ENCODE measurements around the gene OR6C4. TPM values are rescaled to one million over a fixed set of nuclear protein-coding genes. Genes with fewer than 3 reads are reported as not detected.
"Not testable (repeated sequence)": the region's sequence is repeated elsewhere in the genome, so short reads cannot be mapped to it uniquely, and the experiment has no call there.

OR6C4 gene
- total RNA-seq, 2 experiments from 2014 or later, result not detected

DNA sequence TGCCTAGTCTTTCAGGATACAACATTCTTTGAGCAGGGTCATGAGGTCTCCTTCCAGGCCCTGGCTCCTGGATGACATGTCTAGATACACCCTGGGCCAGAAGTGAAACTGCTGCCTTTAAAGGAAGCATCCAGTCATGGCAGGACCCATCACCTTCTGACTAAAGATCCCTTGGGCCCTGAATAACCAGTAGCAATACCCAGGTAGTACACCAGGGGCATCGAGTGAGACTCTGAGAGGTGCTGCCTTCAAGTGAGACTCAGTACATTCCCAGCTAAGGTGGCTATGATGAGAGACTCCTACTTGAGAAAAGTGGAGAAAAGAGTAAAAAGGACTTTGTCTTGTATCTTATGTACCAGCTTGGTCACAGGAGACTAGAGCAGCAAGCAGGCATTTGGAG lies 33.7 kb upstream of the OR6C4 start:
- Histone ChIP-seq H3K4me3 (ENCODE audit: low read depth, low read length, poor library complexity, severe bottlenecking) (no peak overlapping the region), H3K9me3 (ENCODE audit: low read length) (no peaks in the 10 kb centered on the region), H3K36me3 (ENCODE audit: insufficient read depth, low read length) (no peaks in the 10 kb centered on the region), H3K4me1 (ENCODE audit: insufficient read depth, low read length, poor library complexity, severe bottlenecking) (no peaks in the 10 kb centered on the region), H3K4me2 (ENCODE audit: low read length) (no peak overlapping the region), H3K79me2 (ENCODE audit: insufficient read depth, low read depth, low read length) (no peaks in the 10 kb centered on the region), H3K9me2 (ENCODE audit: insufficient read depth, low read length) (no peaks in the 10 kb centered on the region), H2AFZ (ENCODE audit: low read length) (no peak overlapping the region), H3K27ac (ENCODE audit: low read depth, low read length, poor library complexity, severe bottlenecking) (no peak overlapping the region), H4K20me1 (ENCODE audit: insufficient read depth, low read length) (no peaks in the 10 kb centered on the region)
- no peak for TF ChIP-seq EZH2phosphoT487 (IDR thresholded peaks at IDR 0.05; ENCODE audit: borderline replicate concordance, low read depth, low read length)
- TF ChIP-seq, protein P1, sequence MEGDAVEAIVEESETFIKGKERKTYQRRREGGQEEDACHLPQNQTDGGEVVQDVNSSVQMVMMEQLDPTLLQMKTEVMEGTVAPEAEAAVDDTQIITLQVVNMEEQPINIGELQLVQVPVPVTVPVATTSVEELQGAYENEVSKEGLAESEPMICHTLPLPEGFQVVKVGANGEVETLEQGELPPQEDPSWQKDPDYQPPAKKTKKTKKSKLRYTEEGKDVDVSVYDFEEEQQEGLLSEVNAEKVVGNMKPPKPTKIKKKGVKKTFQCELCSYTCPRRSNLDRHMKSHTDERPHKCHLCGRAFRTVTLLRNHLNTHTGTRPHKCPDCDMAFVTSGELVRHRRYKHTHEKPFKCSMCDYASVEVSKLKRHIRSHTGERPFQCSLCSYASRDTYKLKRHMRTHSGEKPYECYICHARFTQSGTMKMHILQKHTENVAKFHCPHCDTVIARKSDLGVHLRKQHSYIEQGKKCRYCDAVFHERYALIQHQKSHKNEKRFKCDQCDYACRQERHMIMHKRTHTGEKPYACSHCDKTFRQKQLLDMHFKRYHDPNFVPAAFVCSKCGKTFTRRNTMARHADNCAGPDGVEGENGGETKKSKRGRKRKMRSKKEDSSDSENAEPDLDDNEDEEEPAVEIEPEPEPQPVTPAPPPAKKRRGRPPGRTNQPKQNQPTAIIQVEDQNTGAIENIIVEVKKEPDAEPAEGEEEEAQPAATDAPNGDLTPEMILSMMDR (conservative IDR thresholded peaks at IDR 0.05; ENCODE audit: low read length), result peak; percentile 39; the same call in 1 of the 2 replicates
- ChIA-PET CTCF (ENCODE audit: unreplicated experiment) (no interaction called here), POLR2A (no interaction called here)
- intact Hi-C loops (cut with micrococcal nuclease; ENCODE audit: unreplicated experiment), result no loop called here
- peak; percentile 9 for DNase-seq (ENCODE audit: low spot score)
- no TSS peak for BruUV-seq (replicated peaks)

DNA sequence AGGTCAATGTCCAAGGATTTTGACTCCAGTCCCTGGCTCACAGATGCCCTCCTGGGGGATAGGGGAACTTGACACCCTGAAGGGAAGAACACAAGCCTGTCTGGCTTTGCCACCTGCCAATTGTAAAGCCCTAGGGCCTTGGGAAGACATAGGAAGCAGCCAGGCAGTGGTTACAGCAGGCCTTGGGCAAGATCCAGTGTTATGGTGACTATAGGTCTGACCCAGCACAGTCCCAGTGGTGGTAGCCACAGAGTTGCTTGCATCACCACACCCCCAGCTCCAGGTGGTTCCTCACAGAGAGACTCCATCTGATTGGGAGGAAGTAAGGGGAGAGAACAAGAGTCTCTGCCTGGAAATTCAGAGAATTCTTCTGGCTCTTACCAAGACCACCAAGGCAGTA lies 33.0 kb upstream of the OR6C4 start:
- H2AFZ ChIP-seq (ENCODE audit: low read length), result no peak overlapping the region
- H3K36me3 ChIP-seq (ENCODE audit: insufficient read depth, low read length), result no peaks in the 10 kb centered on the region
- H3K79me2 ChIP-seq (ENCODE audit: insufficient read depth, low read depth, low read length), result no peaks in the 10 kb centered on the region
- H3K9me3 ChIP-seq (ENCODE audit: low read length), result no peaks in the 10 kb centered on the region
- intact Hi-C loops (cut with micrococcal nuclease; ENCODE audit: unreplicated experiment), result no loop called here
- no peak for TF ChIP-seq EZH2phosphoT487 (IDR thresholded peaks at IDR 0.05; ENCODE audit: borderline replicate concordance, low read depth, low read length)
- TF ChIP-seq, protein P1 (conservative IDR thresholded peaks at IDR 0.05; ENCODE audit: low read length), result no peak
- no peaks in the 10 kb centered on the region for H3K9me2 ChIP-seq (ENCODE audit: insufficient read depth, low read length)
- ChIA-PET CTCF (ENCODE audit: unreplicated experiment) (no interaction called here), POLR2A (no interaction called here)
- DNase-seq (ENCODE audit: low spot score), result no peak
- no peaks in the 10 kb centered on the region for H4K20me1 ChIP-seq (ENCODE audit: insufficient read depth, low read length)
- no peak overlapping the region for H3K4me3 ChIP-seq (ENCODE audit: low read depth, low read length, poor library complexity, severe bottlenecking)
- no peak overlapping the region for H3K27ac ChIP-seq (ENCODE audit: low read depth, low read length, poor library complexity, severe bottlenecking)
- no TSS peak for BruUV-seq (replicated peaks)
- no peaks in the 10 kb centered on the region for H3K4me1 ChIP-seq (ENCODE audit: insufficient read depth, low read length, poor library complexity, severe bottlenecking)
- H3K4me2 ChIP-seq (ENCODE audit: low read length), result no peak overlapping the region

DNA sequence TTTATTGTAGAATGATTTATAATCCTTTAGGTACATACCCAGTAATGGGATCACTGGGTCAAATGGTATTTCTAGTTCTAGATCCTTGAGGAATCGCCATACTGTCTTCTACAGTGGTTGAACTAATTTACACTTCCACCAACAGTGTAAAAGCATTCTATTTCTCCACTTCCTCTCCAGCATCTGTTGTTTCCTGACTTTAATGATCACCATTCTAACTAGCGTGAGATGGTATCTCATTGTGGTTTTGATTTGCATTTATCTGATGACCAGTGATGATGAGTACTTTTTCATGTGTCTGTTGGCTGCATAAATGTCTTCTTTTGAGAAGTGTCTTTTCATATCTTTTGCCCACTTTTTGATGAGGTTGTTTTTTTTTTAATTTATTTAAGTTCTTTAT lies 1.2 kb upstream of the OR6C4 start:
- H3K4me1 ChIP-seq (ENCODE audit: insufficient read depth, low read length, poor library complexity, severe bottlenecking); H3K27ac ChIP-seq (ENCODE audit: low read depth, low read length, poor library complexity, severe bottlenecking); H3K79me2 ChIP-seq (ENCODE audit: insufficient read depth, low read depth, low read length); CTCF ChIA-PET (ENCODE audit: unreplicated experiment); H3K4me2 ChIP-seq (ENCODE audit: low read length); H3K4me3 ChIP-seq (ENCODE audit: low read depth, low read length, poor library complexity, severe bottlenecking); H3K9me2 ChIP-seq (ENCODE audit: insufficient read depth, low read length); DNase-seq (ENCODE audit: low spot score); intact Hi-C loops (cut with micrococcal nuclease; ENCODE audit: unreplicated experiment); H3K36me3 ChIP-seq (ENCODE audit: insufficient read depth, low read length); BruUV-seq (replicated peaks); POLR2A ChIA-PET; H4K20me1 ChIP-seq (ENCODE audit: insufficient read depth, low read length); H2AFZ ChIP-seq (ENCODE audit: low read length); H3K9me3 ChIP-seq (ENCODE audit: low read length): not testable (repeated sequence)
